Spleen (tissue), 7 donors: ENCODE data around the gene ZNF575.

Experiments used
- CTCF ChIP-seq, 11 experiments: fragments of 200-600 bp in 7 of 11; fragments of 450-650 bp in 4 of 11; sonication (generic) in 4 of 11; IDR thresholded peaks in 8 of 11; conservative IDR thresholded peaks in 3 of 11; 1 replicate in 7 of 11; 2 replicates in 4 of 11; pipeline versions ENCODE4 v1.4.0 to v1.8.0; 2016 to 2021; ENCODE audit warnings: antibody characterized with exemption in 11 of 11, inconsistent platforms in 4 of 11, mild to moderate bottlenecking in 1 of 11
- POLR2AphosphoS5 ChIP-seq, 3 donors: sonication (generic); formaldehyde crosslinking; IDR thresholded peaks; one replicate each; pipeline ENCODE4 v1.5.1; 2017; ENCODE audit warnings: antibody characterized with exemption in 3 of 3
- donor health status: DM: no; HTN: no; CAD: no; lungs with moderate emphysema.
- donor health status: DM: no; HTN: no; CAD: no.
- donor health status: DM: no; HTN: no; CAD: no.

GRCh38 chr19:43545276-43545675, 12.3 kb downstream of the ZNF575 start:
- TF ChIP-seq CTCF (IDR thresholded peaks at IDR 0.05 in 8 of 11, conservative IDR thresholded peaks at IDR 0.05 in 3 of 11) (no peak), POLR2AphosphoS5 (IDR thresholded peaks at IDR 0.05) (no peak)
